Adrenal gland (tissue), 12 donors: ENCODE measurements around the gene BCL2. TPM values are rescaled to one million over a fixed set of nuclear protein-coding genes. Genes with fewer than 3 reads are reported as not detected.

ENCODE experiments used
- DNase-seq, 7 donors: peaks; one replicate each; pipeline ENCODE4 v3.0.0-alpha.2; 2019 to 2020
- H3K27ac ChIP-seq, 5 donors: fragments of 200-600 bp; sonication (generic) in 4 of 5; 1 replicate in 3 of 5; 2 replicates in 2 of 5; pipeline versions ENCODE4 v1.5.1 to v1.8.0; 2016 to 2020; ENCODE audit warnings: mild to moderate bottlenecking in 1 of 5
- H3K27me3 ChIP-seq: fragments of 200-600 bp; 2 replicates; pipeline ENCODE4 v1.8.0; 2021
- H3K36me3 ChIP-seq, 2 donors: fragments of 200-600 bp; replicated peaks in 1 of 2; 1 replicate in 1 of 2; 2 replicates in 1 of 2; pipeline versions ENCODE4 v1.5.1 to v1.8.0; 2018 to 2022
- H3K4me1 ChIP-seq, 2 donors: fragments of 200-600 bp; replicated peaks in 1 of 2; 1 replicate in 1 of 2; 2 replicates in 1 of 2; pipeline versions ENCODE4 v1.5.1 to v1.8.0; 2018 to 2021
- H3K4me3 ChIP-seq, 4 donors: fragments of 200-600 bp; sonication (generic) in 3 of 4; one replicate each; pipeline ENCODE4 v1.5.1; 2016 to 2018
- H3K9me3 ChIP-seq, 3 donors: fragments of 200-600 bp; sonication (generic) in 1 of 3; replicated peaks in 1 of 3; 1 replicate in 2 of 3; 2 replicates in 1 of 3; pipeline versions ENCODE4 v1.5.1 to v1.8.0; 2016 to 2021
- CTCF ChIP-seq, 6 experiments: fragments of 450-650 bp in 4 of 6; fragments of 200-600 bp in 2 of 6; sonication (generic) in 1 of 6; IDR thresholded peaks; 1 replicate in 5 of 6; 2 replicates in 1 of 6; pipeline versions ENCODE4 v1.5.1 to v1.8.0; 2016 to 2021; ENCODE audit warnings: antibody characterized with exemption in 6 of 6, mild to moderate bottlenecking in 2 of 6, moderate library complexity in 1 of 6
- POLR2A ChIP-seq, 2 donors: fragments of 450-650 bp; IDR thresholded peaks; one replicate each; pipeline ENCODE4 v1.6.1; 2017; ENCODE audit warnings: antibody characterized with exemption in 2 of 2, mild to moderate bottlenecking in 2 of 2, moderate library complexity in 1 of 2
- WGBS, 4 donors: extraction: QIAGEN DNeasy Blood & Tissue Kit in 2 of 4; methylation state at CpG; one replicate each; pipeline versions ENCODE4 v1.1.5 to v1.1.7; 2013 to 2017; 5-methylcytosine and 5-hydroxymethylcytosine counted together
- intact Hi-C, 2 donors: fragments of 100-400 bp; cut with DNase I; formaldehyde crosslinking; loops; one replicate each; pipeline versions ENCODE4 v1.14.1 to v1.15.0; 2022 to 2023
- polyA plus RNA-seq, 3 donors: library from polyadenylated mRNA; stranded (reverse); fragments of 200-250 nt in 2 of 3; fragments of 350-450 nt in 1 of 3; fragmentation: Illumina TruSeq in 1 of 3; extraction: RNeasy Lipid Tissue Mini Kit (QIAGEN cat#74804) in 1 of 3; gene quantifications; one replicate each; pipeline ENCODE4 v1.2.3, GENCODE V29; 2013 to 2014
- total RNA-seq, 9 donors: library from RNA; depleted of rRNA in 4 of 9; stranded (reverse); fragments of >200 nt in 4 of 9; fragments of 120-200 nt in 1 of 9; fragmentation: NEBNext Ultra II Directional in 1 of 9; extraction: Animal tissue kit (Norgen Biotek cat#: 25700) in 1 of 9; gene quantifications; one replicate each; pipeline versions ENCODE4 v1.1.0 to v1.2.4, GENCODE V29; 2013 to 2023
- donor health status: healthy with polysubstance abuse.
- donor health status: Bipolar disorder and iron deficiency.
- donor health status: DM: yes; HTN: yes; CAD: no.
- donor health status: DM: no; HTN: no; CAD: no.
- donor health status: DM: no; HTN: no; CAD: no.
- donor health status: DM: yes; HTN: yes; CAD: no.

Gene BCL2
- total and polyA plus RNA-seq, 12 donors: 0.85 to 7.7 (median 3.4) TPM

GRCh38 chr18:63288311-63288710 is 31.3 kb downstream of the BCL2 start:
- 60 to 74% (median 68%) methylated on average over 2 of the region's 2 CpGs for WGBS, 4 donors
- no peaks in the 10 kb centered on the region for H3K9me3 ChIP-seq
- no peaks in the 10 kb centered on the region for H3K27me3 ChIP-seq
- intact Hi-C loops: no loop called here
- H3K36me3 ChIP-seq: no peaks in the 10 kb centered on the region
- H3K27ac ChIP-seq: peak overlapping the region in 1 of 5 donors; percentile 9
- peaks cover 0 to 16% of the 10 kb centered on the region in 2 donors for H3K4me1 ChIP-seq
- H3K4me3 ChIP-seq: no peak overlapping the region
- DNase-seq: no peak
- TF ChIP-seq CTCF (IDR thresholded peaks at IDR 0.05): no peak
- TF ChIP-seq POLR2A (IDR thresholded peaks at IDR 0.05): no peak

DNA sequence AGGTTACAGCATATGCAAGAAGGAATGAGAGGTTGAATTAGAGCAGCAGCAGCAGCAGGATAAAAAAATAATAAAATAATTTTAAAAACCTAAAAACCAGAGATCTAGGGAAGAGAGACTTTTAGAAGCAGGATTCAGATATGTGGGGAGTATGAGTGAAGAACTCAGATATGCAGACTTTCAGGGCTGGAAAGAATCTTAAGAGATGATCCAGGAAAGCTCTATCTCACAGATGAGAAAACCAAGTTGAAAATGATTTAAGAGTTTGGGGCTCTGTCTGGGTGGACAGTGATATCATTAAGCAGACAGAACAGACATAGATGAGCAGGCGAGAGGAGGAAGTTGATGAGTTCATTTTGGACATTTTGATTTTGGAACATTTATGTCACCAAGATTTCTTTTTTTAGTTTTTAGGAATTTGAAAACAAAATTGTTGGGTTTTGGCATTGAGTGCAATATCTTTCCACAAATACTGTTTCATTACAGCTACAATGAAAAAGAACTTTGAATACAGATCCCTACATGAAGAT is 31.8 kb downstream of the BCL2 start:
- H3K4me1 ChIP-seq: peaks cover 0 to 16% of the 10 kb centered on the region in 2 donors
- no peaks in the 10 kb centered on the region for H3K9me3 ChIP-seq
- intact Hi-C loops: no loop called here
- H3K4me3 ChIP-seq: no peak overlapping the region
- H3K27me3 ChIP-seq: no peaks in the 10 kb centered on the region
- DNase-seq: no peak
- H3K36me3 ChIP-seq: no peaks in the 10 kb centered on the region
- no peak overlapping the region for H3K27ac ChIP-seq
- TF ChIP-seq CTCF (IDR thresholded peaks at IDR 0.05) (no peak), POLR2A (IDR thresholded peaks at IDR 0.05) (no peak)
- 56 to 68% (median 65%) methylated on average over 1 of the region's 1 CpG for WGBS, 4 donors

DNA sequence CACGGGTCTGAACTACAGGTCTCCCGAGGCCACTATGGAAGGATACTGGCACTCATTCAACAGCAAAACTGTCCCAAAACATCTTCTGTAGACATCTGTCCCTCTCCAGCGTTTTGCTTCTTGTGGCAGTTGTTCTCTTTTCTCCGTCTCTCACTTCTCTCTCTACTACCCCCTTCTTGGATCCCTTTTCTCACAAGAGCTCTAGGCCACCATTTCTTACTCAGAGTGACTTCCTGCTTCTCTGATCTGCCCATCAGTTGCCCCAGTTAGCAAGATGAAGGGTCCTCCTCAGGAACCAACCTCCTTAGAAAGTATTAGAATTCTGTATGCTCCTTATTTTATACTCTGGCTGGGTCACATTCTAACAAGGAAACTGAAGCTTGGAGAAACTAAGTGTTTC is 32.6 kb downstream of the BCL2 start:
- no peak for DNase-seq
- no peak overlapping the region for H3K27ac ChIP-seq
- intact Hi-C loops: no loop called here
- H3K36me3 ChIP-seq: no peaks in the 10 kb centered on the region
- no peaks in the 10 kb centered on the region for H3K27me3 ChIP-seq
- H3K4me1 ChIP-seq: peaks cover 0 to 16% of the 10 kb centered on the region in 2 donors
- H3K4me3 ChIP-seq: no peak overlapping the region
- no peaks in the 10 kb centered on the region for H3K9me3 ChIP-seq
- TF ChIP-seq POLR2A (IDR thresholded peaks at IDR 0.05): no peak
- TF ChIP-seq CTCF (IDR thresholded peaks at IDR 0.05): no peak
- 76 to 83% (median 79%) methylated on average over 3 to 4 of the region's 4 CpGs for WGBS, 4 donors

DNA sequence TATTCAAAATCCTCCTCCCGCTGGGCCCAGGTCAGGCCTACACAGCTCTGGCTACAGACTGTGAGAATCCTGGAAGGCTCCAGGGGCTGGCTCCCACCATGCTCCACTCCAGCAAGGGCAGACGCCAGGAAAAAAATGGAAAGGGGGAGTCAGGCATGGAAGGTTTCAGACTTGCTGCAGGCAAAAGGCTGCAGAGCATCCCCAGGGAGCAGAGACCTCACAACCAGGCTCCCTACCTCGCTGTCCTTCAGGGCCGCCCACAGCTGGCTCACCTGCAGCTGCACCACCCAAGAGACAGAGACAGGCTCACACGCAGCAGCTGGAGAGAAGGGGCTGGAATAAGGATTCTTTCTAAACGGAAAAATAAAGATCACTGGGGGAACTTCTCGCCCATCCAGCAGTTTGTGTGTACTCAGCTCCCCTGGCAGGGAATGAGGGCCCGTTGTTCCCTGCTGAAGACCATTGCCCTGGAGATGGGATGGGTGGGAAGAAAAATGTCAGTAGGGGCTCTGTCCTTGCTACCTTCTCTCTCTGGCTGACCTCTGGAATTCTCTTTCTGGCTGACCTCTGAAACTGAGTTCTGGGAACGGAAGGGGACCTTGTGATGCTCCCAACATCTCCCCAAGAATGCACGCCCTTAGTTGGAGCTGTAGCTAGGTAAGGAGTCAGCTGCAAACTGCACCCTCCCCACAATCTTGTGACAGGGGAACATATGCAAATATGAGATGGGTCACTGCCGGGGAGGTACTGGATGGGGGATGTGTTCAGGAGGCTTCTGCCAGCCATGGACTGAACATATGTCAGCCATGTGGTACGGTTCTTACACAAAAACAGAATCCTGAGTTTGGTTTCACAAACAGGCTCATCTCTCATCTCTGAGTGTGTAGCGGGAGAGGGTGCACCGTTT is 34.5 kb downstream of the BCL2 start:
- Histone ChIP-seq H3K27me3 (no peaks in the 10 kb centered on the region), H3K4me1 (peaks cover 0 to 6% of the 10 kb centered on the region in 2 donors), H3K36me3 (no peaks in the 10 kb centered on the region), H3K9me3 (no peaks in the 10 kb centered on the region), H3K4me3 (no peak overlapping the region), H3K27ac (no peak overlapping the region)
- intact Hi-C loops: no loop called here
- 81 to 87% (median 86%) methylated on average over 14 of the region's 14 CpGs for WGBS, 4 donors
- TF ChIP-seq POLR2A (IDR thresholded peaks at IDR 0.05): no peak
- no peak for TF ChIP-seq CTCF (IDR thresholded peaks at IDR 0.05)
- no peak for DNase-seq
